Hepatocyte (in vitro differentiated cells): ENCODE measurements around the gene NUDT14. TPM values are rescaled to one million over a fixed set of nuclear protein-coding genes. Genes with fewer than 3 reads are reported as not detected.

ENCODE experiments used
- DNase-seq: peaks from one replicate; pipeline ENCODE4 v3.0.0-alpha.2; 2016; ENCODE audit warnings: low spot score
- H2AFZ ChIP-seq: fragments of 200-600 bp; sonication (generic); 2 replicates; pipeline ENCODE4 v1.6.0; 2016; ENCODE audit warnings: antibody characterized with exemption, mild to moderate bottlenecking
- H3K27ac ChIP-seq: fragments of 200-600 bp; sonication (generic); 2 replicates; pipeline ENCODE4 v1.5.1; 2016; ENCODE audit warnings: mild to moderate bottlenecking
- H3K27me3 ChIP-seq: fragments of 200-600 bp; sonication (generic); 2 replicates; pipeline ENCODE4 v1.6.1; 2016
- H3K36me3 ChIP-seq: fragments of 200-600 bp; sonication (generic); replicated peaks from 2 replicates; pipeline ENCODE4 v1.5.1; 2016; ENCODE audit warnings: low read depth; ENCODE audit not compliant: insufficient read depth
- H3K4me1 ChIP-seq: fragments of 200-600 bp; sonication (generic); 2 replicates; pipeline ENCODE4 v1.5.1; 2016; ENCODE audit warnings: mild to moderate bottlenecking, moderate library complexity; ENCODE audit not compliant: insufficient read depth
- H3K4me2 ChIP-seq: fragments of 200-600 bp; sonication (generic); 2 replicates; pipeline ENCODE4 v1.6.0; 2016
- H3K4me3 ChIP-seq: fragments of 200-600 bp; sonication (generic); 2 replicates; pipeline ENCODE4 v1.5.1; 2016; ENCODE audit warnings: mild to moderate bottlenecking
- H3K79me2 ChIP-seq: fragments of 200-600 bp; sonication (generic); 2 replicates; pipeline ENCODE4 v1.6.0; 2017; ENCODE audit warnings: mild to moderate bottlenecking
- H3K9me2 ChIP-seq: fragments of 200-600 bp; sonication (generic); replicated peaks from 2 replicates; pipeline ENCODE4 v1.6.0; 2017; ENCODE audit warnings: mild to moderate bottlenecking; ENCODE audit not compliant: insufficient read depth
- H3K9me3 ChIP-seq: fragments of 200-600 bp; sonication (generic); 2 replicates; pipeline ENCODE4 v1.5.1; 2016; ENCODE audit warnings: low read depth, mild to moderate bottlenecking
- H4K20me1 ChIP-seq: fragments of 200-600 bp; sonication (generic); 2 replicates; pipeline ENCODE4 v1.6.0; 2016; ENCODE audit warnings: mild to moderate bottlenecking; ENCODE audit not compliant: insufficient read depth, poor library complexity, severe bottlenecking
- EZH2 ChIP-seq: fragments of 200-600 bp; sonication (generic); IDR thresholded peaks from 2 replicates; pipeline ENCODE4 v1.6.1; 2016; ENCODE audit warnings: antibody characterized with exemption, mild to moderate bottlenecking, borderline replicate concordance
- EZH2phosphoT487 ChIP-seq: fragments of 200-600 bp; sonication (generic); IDR thresholded peaks from one replicate; pipeline ENCODE4 v1.6.1; 2018; ENCODE audit warnings: antibody characterized with exemption, mild to moderate bottlenecking, low read depth, moderate library complexity; ENCODE audit not compliant: unreplicated experiment, severe bottlenecking
- WGBS: methylation state at CpG from one replicate; pipeline ENCODE4 v1.1.6; 2016; ENCODE audit warnings: low lambda C conversion rate; ENCODE audit errors: missing lambda C conversion rate; 5-methylcytosine and 5-hydroxymethylcytosine counted together
- polyA plus RNA-seq: library from polyadenylated mRNA; unstranded; fragments of >200 nt; fragmentation: Nextera tagmentation; extraction: Ambion mirVana; gene quantifications from 2 replicates; pipeline ENCODE4 v1.2.1, GENCODE V29; 2016
- total RNA-seq: library from RNA; depleted of rRNA; stranded (reverse); fragments of >200 nt; gene quantifications from 2 replicates; pipeline ENCODE4 v1.2.3, GENCODE V29; 2014
- TF ChIP-seq, protein P1 (sequence below): fragments of 200-600 bp; sonication (generic); IDR thresholded peaks from 2 replicates; pipeline ENCODE4 v1.5.1; 2016; ENCODE audit warnings: antibody characterized with exemption, mild to moderate bottlenecking; ENCODE audit not compliant: poor library complexity

Gene NUDT14
- total and polyA plus RNA-seq, 2 experiments from 2014 or later = 47.4 to 98.1 TPM

DNA sequence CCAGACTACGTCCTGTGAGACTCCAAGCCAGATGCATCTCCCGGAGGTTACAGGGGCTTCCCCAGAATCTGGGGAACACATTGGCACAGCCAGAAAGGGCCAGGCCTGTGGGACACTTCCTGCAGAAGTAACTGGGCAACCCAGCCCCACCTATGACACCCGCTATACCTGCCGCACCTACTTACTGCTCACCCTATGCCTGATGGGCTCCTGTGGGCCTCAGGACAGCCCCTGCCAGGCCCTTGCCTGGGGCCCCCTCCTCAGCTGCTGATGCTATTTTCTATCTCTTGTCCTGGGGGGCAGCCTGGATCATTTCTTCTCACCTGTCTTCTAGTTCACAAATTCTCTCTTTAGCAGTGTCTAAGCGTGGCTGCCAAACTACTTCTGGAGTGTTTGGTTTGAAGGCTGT, 41.3 kb downstream of the NUDT14 start:
- H2AFZ ChIP-seq = no peak overlapping the region
- 96% methylated on average over 5 of the region's 5 CpGs for WGBS

DNA sequence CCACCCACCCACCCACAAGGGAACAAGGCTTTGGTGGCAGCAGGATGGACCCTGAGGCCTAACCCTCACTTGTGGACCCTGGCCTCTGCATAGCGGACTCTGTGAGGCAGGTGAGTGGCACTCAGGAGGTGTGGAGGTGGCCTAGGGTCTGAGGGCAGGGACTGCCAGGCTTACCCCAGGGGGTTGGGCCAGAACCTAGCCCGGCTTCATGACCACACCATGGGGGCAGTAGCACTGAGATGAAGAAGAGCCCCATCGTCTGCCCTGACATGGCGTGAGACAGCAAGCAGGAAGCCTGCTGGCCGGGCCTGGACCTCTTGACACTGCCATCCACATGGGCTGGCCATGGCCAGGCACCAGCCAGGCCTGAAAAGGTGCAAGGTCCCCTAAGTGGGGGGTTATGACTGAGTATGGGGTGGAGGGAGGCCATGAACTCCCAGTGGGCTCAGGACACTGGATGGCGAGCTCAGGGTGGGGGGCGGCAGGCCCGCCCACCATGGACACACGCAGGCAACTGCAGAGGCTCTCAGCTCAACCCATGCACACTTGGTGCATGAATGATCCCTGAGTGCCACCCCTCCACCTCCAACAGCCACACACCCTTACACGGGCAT, 41.8 kb downstream of the NUDT14 start:
- Histone ChIP-seq H3K4me2 (no peak overlapping the region), H3K79me2 (no peaks in the 10 kb centered on the region), H3K36me3 (no peaks in the 10 kb centered on the region), H2AFZ (no peak overlapping the region), H3K9me3 (peaks cover 5% of the 10 kb centered on the region), H4K20me1 (no peaks in the 10 kb centered on the region), H3K4me1 (no peaks in the 10 kb centered on the region), H3K27me3 (no peaks in the 10 kb centered on the region), H3K9me2 (no peaks in the 10 kb centered on the region), H3K4me3 (no peak overlapping the region), H3K27ac (no peak overlapping the region)
- TF ChIP-seq EZH2 = no peak
- TF ChIP-seq, protein P1, sequence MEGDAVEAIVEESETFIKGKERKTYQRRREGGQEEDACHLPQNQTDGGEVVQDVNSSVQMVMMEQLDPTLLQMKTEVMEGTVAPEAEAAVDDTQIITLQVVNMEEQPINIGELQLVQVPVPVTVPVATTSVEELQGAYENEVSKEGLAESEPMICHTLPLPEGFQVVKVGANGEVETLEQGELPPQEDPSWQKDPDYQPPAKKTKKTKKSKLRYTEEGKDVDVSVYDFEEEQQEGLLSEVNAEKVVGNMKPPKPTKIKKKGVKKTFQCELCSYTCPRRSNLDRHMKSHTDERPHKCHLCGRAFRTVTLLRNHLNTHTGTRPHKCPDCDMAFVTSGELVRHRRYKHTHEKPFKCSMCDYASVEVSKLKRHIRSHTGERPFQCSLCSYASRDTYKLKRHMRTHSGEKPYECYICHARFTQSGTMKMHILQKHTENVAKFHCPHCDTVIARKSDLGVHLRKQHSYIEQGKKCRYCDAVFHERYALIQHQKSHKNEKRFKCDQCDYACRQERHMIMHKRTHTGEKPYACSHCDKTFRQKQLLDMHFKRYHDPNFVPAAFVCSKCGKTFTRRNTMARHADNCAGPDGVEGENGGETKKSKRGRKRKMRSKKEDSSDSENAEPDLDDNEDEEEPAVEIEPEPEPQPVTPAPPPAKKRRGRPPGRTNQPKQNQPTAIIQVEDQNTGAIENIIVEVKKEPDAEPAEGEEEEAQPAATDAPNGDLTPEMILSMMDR = no peak
- TF ChIP-seq EZH2phosphoT487 = no peak
- 98% methylated on average over 10 of the region's 10 CpGs for WGBS
- no peak for DNase-seq

More for the DNA sequence above, 41.3 kb downstream of the NUDT14 start:
- no peaks in the 10 kb centered on the region for H3K9me2 ChIP-seq
- H3K36me3 ChIP-seq = no peaks in the 10 kb centered on the region
- H3K4me2 ChIP-seq = no peak overlapping the region
- H3K4me1 ChIP-seq = no peaks in the 10 kb centered on the region
- no peaks in the 10 kb centered on the region for H4K20me1 ChIP-seq
- H3K27me3 ChIP-seq = no peaks in the 10 kb centered on the region
- no peak for DNase-seq
- H3K79me2 ChIP-seq = no peaks in the 10 kb centered on the region
- TF ChIP-seq EZH2 = no peak
- TF ChIP-seq, protein P1 = no peak
- no peak for TF ChIP-seq EZH2phosphoT487
- no peak overlapping the region for H3K27ac ChIP-seq
- peaks cover 5% of the 10 kb centered on the region for H3K9me3 ChIP-seq
- no peak overlapping the region for H3K4me3 ChIP-seq

DNA sequence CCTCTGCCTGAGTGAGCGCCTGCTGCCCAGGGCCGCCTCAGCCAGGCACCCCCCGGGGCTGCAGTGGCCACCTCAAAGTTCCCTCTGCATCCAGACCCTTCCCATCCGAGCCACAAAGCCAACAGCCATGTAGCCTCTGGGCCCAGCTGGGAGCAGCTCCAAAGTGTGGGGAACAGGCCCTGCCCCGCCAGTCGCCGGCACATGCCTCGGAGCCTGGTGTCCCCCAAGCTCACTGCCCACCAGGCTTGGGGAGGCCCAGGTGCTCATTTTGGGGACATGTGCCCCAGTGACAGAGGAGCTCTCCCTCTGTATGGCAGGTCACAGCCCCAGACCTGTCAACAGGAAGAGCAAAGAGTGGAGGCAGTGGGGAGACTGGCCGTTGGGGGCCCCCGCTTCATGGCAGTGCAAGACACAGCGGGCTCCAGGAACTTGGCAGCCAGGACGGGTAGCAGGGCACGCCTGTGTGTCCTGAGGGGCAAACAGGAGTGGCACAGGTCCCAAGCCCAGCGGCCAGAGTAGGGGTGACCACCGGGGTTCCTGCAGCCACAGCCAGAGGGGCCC, 42.5 kb downstream of the NUDT14 start:
- Histone ChIP-seq H3K4me1 (no peaks in the 10 kb centered on the region), H3K9me3 (peaks cover 5% of the 10 kb centered on the region), H3K4me2 (no peak overlapping the region), H3K79me2 (no peaks in the 10 kb centered on the region), H3K27ac (no peak overlapping the region), H4K20me1 (no peaks in the 10 kb centered on the region), H3K4me3 (no peak overlapping the region), H3K9me2 (no peaks in the 10 kb centered on the region), H3K27me3 (no peaks in the 10 kb centered on the region), H2AFZ (no peak overlapping the region), H3K36me3 (no peaks in the 10 kb centered on the region)
- WGBS = 97% methylated on average over 15 of the region's 15 CpGs
- TF ChIP-seq, protein P1 = no peak
- DNase-seq = no peak
